Measurements from ENCODE around the gene LIN52.

- TF ChIP-seq CTCF (IDR thresholded peaks at IDR 0.05; ENCODE audit: control extremely low read depth in 1 of 3, insufficient read depth in 1 of 3, low read depth in 1 of 3, low read length in 3 of 3) = no peak
- no peak for TF ChIP-seq USF2 (IDR thresholded peaks at IDR 0.05; ENCODE audit: low read length)
- no peak for TF ChIP-seq SIX5 (IDR thresholded peaks at IDR 0.05; ENCODE audit: low read depth, low read length)
- no peak for TF ChIP-seq BCL11A (IDR thresholded peaks at IDR 0.05; ENCODE audit: low read depth in 2 of 2, low read length in 2 of 2)
- TF ChIP-seq SP1 (IDR thresholded peaks at IDR 0.05; ENCODE audit: low read depth, low read length) = no peak
- TF ChIP-seq POLR2AphosphoS5 (IDR thresholded peaks at IDR 0.05; ENCODE audit: low read depth, low read length) = no peak
- TF ChIP-seq TAF7 (optimal IDR thresholded peaks at IDR 0.05; ENCODE audit: borderline replicate concordance, low read depth, low read length) = no peak
Observed at GRCh38 chr14:74221741-74222140, 137.0 kb downstream of the LIN52 start.

Data from H1 (cell line).